Skeletal muscle cell (primary cell): ENCODE data around the gene CBX4.

ENCODE experiments used
- DNase-seq: peaks from one replicate; pipeline ENCODE4 v3.0.0-alpha.2; 2010; ENCODE audit warnings: low read depth
- H3K4me3 ChIP-seq: 2 replicates; pipeline ENCODE4 v1.5.1; 2011; ENCODE audit warnings: low read depth, mild to moderate bottlenecking, control low read depth, low read length, moderate library complexity

The CBX4 gene

GRCh38 chr17:79843474-79843815, 4.2 kb upstream of the CBX4 start:
- peak overlapping the region; percentile 54 for H3K4me3 ChIP-seq
- no peak for DNase-seq

GRCh38 chr17:79842656-79843473, 3.6 kb upstream of the CBX4 start:
- peak overlapping the region; percentile 54 for H3K4me3 ChIP-seq
- DNase-seq: no peak

GRCh38 chr17:79842136-79842655, 3.0 kb upstream of the CBX4 start:
- no peak for DNase-seq
- H3K4me3 ChIP-seq: no peak overlapping the region

- no peak for DNase-seq
- no peak overlapping the region for H3K4me3 ChIP-seq
Observed at GRCh38 chr17:79841369-79842135, 2.3 kb upstream of the CBX4 start.

GRCh38 chr17:79840989-79841286, 1.7 kb upstream of the CBX4 start:
- no peak overlapping the region for H3K4me3 ChIP-seq
- no peak for DNase-seq

GRCh38 chr17:79840269-79840988, 1.2 kb upstream of the CBX4 start:
- no peak for DNase-seq
- H3K4me3 ChIP-seq: peak overlapping the region; percentile 45

GRCh38 chr17:79838522-79839274, 542 bp downstream of the CBX4 start:
- peak overlapping the region; percentile 79 for H3K4me3 ChIP-seq
- no peak for DNase-seq

- no peak for DNase-seq
- H3K4me3 ChIP-seq: peak overlapping the region; percentile 79
Observed at GRCh38 chr17:79837888-79838521, 1.2 kb downstream of the CBX4 start.

- no peak for DNase-seq
- peak overlapping the region; percentile 79 for H3K4me3 ChIP-seq
Observed at GRCh38 chr17:79836972-79837887, 2.0 kb downstream of the CBX4 start.

- peak overlapping the region; percentile 79 for H3K4me3 ChIP-seq
- DNase-seq: no peak
Observed at GRCh38 chr17:79836510-79836971, 2.7 kb downstream of the CBX4 start.

- H3K4me3 ChIP-seq: no peak overlapping the region
- DNase-seq: no peak
Observed at GRCh38 chr17:79835953-79836509, 3.2 kb downstream of the CBX4 start.

- H3K4me3 ChIP-seq: no peak overlapping the region
- no peak for DNase-seq
Observed at GRCh38 chr17:79835470-79835899, 3.8 kb downstream of the CBX4 start.

- no peak for DNase-seq
- no peak overlapping the region for H3K4me3 ChIP-seq
Observed at GRCh38 chr17:79834565-79835469, 4.4 kb downstream of the CBX4 start.

- no peak overlapping the region for H3K4me3 ChIP-seq
- no peak for DNase-seq
Observed at GRCh38 chr17:79833744-79834564, 5.3 kb downstream of the CBX4 start.

- DNase-seq: no peak
- no peak overlapping the region for H3K4me3 ChIP-seq
Observed at GRCh38 chr17:79833110-79833450, 6.2 kb downstream of the CBX4 start.
